Measurements from ENCODE around the gene AUTS2. TPM values are rescaled to one million over a fixed set of nuclear protein-coding genes. Genes with fewer than 3 reads are reported as not detected.

The AUTS2 gene
- total and polyA plus RNA-seq, 2 of the 8 experiments (the other 6 are each of a cell fraction or from before 2014, with no cell fraction given), result 25.9 to 101 TPM

- no peak for TF ChIP-seq CHD7 (IDR thresholded peaks at IDR 0.05; ENCODE audit: insufficient replicate concordance, low read length)
- TF ChIP-seq CTCF (IDR thresholded peaks at IDR 0.05; ENCODE audit: control extremely low read depth in 1 of 3, insufficient read depth in 1 of 3, low read depth in 1 of 3, low read length in 3 of 3), result no peak
- TF ChIP-seq ASH2L (IDR thresholded peaks at IDR 0.05; ENCODE audit: low read length), result no peak
- no peak for TF ChIP-seq E2F6 (IDR thresholded peaks at IDR 0.05)
- no peak for TF ChIP-seq TAF1 (IDR thresholded peaks at IDR 0.05; ENCODE audit: low read depth, low read length)
- no peak for TF ChIP-seq SIRT6 (IDR thresholded peaks at IDR 0.05; ENCODE audit: low read length)
- no peak for TF ChIP-seq TBP (IDR thresholded peaks at IDR 0.05; ENCODE audit: low read depth, low read length)
- no peak for TF ChIP-seq EZH2 (IDR thresholded peaks at IDR 0.05; ENCODE audit: low read depth, low read length, severe bottlenecking)
- TF ChIP-seq HDAC6 (IDR thresholded peaks at IDR 0.05; ENCODE audit: low read depth, low read length), result no peak
Observed at GRCh38 chr7:70670288-70670687, 1072.0 kb downstream of the AUTS2 start (continued).
